Activated T-cell treated with anti-CD3 and anti-CD28 coated beads for 24 hours (primary cell): ENCODE measurements around the gene CEMIP.
A peak's percentile ranks its signal among the peaks of the same experiment; 100 is the strongest.

Experiments used
- DNase-seq: peaks from one replicate; pipeline ENCODE4 v3.0.0-alpha.2; 2020; ENCODE audit warnings: low read depth

CEMIP gene, protein sequence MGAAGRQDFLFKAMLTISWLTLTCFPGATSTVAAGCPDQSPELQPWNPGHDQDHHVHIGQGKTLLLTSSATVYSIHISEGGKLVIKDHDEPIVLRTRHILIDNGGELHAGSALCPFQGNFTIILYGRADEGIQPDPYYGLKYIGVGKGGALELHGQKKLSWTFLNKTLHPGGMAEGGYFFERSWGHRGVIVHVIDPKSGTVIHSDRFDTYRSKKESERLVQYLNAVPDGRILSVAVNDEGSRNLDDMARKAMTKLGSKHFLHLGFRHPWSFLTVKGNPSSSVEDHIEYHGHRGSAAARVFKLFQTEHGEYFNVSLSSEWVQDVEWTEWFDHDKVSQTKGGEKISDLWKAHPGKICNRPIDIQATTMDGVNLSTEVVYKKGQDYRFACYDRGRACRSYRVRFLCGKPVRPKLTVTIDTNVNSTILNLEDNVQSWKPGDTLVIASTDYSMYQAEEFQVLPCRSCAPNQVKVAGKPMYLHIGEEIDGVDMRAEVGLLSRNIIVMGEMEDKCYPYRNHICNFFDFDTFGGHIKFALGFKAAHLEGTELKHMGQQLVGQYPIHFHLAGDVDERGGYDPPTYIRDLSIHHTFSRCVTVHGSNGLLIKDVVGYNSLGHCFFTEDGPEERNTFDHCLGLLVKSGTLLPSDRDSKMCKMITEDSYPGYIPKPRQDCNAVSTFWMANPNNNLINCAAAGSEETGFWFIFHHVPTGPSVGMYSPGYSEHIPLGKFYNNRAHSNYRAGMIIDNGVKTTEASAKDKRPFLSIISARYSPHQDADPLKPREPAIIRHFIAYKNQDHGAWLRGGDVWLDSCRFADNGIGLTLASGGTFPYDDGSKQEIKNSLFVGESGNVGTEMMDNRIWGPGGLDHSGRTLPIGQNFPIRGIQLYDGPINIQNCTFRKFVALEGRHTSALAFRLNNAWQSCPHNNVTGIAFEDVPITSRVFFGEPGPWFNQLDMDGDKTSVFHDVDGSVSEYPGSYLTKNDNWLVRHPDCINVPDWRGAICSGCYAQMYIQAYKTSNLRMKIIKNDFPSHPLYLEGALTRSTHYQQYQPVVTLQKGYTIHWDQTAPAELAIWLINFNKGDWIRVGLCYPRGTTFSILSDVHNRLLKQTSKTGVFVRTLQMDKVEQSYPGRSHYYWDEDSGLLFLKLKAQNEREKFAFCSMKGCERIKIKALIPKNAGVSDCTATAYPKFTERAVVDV (N-terminal part only)

DNA sequence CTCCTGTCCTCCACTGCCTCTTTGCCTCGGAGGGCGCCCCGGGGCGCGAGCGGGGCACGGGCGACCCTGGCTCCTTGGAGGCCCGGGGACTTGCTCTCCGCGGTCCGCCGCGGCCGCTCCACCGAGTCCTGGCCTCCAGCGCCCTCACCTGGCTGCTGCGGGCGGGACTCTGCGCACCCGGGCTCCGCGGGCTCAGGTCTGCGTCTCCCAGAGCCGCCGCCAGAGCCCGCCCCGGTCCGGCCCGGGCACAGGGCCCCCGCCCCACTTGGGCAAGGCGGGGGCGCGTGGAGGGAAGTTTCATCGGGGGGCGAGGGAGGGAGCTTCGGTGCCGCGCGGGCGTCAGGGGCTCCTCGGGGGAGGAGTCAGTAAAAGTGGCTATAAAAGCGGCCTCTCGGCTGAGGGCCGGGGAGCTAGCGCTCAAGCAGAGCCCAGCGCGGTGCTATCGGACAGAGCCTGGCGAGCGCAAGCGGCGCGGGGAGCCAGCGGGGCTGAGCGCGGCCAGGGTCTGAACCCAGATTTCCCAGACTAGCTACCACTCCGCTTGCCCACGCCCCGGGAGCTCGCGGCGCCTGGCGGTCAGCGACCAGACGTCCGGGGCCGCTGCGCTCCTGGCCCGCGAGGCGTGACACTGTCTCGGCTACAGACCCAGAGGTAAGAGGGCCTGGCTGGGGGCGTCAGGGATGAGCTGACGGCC is at the start of gene CEMIP:
Gene CEMIP, plus strand, starts transcription at position 407 of the 694 bp plus-strand sequence. CDS start 94,510 bp downstream, outside the sequence.
- DNase-seq = peak; percentile 47

DNA sequence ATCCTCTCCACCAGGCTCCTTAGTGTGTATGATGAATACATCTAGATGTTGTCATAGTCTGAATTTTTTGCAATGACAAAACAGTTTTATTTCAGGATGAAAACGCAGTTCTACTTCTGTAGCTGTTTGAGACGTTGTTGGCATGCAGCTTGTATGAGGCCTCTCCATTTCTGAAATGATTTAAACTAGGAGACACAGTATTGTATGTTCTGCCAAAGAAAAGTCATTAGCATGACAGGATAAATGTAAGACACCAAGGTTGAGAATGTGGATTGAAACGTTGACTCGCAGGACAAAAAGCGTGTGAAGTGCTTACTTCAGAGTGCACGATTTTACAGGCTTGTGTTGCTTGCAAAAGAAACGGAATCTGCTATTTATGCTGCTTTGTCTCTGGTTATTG is 48.8 kb upstream of the CEMIP start:
- DNase-seq = no peak

DNA sequence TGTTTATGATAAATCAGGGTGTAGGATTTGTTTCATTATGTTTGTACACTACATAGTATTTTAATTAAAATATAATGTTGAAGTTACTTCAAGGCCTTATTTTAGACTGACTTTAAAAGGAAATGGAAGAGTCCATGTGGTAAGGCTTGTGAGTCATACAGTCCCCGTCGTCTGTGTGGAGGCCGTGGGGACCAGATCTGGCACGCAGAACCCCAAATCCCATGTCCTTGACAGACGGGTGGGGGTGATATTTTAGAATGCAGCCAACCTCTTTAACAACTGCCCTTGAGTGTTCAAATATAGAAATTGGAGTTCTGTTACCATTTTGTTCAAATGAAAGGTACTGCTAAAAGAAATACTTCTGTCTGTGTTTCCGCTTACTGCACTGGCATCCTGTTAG is 48.2 kb upstream of the CEMIP start:
- no peak for DNase-seq

DNA sequence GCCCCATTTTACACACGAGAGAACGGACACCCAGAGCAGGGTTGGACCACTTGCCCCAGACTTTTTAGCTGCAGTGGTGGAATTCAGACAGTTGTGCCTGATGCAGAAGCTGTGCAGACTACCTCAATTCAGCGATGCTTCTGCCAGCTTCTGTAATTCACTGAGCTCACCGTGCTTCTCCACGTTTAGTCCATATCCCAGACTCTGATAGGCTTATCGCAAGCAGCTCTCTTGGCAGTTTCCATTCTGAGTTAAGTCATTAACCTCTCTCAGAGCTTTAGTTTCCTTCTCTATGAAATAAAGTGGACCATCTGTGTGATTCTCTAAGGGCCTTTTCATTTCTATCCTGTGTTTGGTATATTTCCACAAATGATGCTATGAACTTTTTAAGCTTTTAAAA is 47.0 kb upstream of the CEMIP start:
- DNase-seq = no peak

DNA sequence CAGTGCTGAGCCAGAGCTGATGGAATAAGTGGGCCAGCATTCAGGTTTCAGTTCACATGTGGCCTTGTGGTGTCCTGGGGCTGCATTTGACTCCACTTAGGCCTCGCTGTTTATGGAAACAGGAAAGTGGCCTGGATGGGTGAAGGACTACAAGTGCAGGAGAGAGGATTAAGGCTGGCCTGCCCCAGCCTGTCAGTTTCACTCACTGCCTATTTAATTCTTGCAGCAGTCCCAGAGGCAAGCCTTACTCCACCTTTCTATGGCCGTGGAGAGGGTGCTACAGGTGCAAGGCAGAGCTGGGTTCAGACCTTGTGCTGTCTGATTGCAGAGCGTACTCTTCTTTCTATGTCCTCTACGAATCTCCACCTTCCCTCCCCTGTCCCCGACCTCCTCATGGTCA is 46.4 kb upstream of the CEMIP start:
- DNase-seq = no peak

DNA sequence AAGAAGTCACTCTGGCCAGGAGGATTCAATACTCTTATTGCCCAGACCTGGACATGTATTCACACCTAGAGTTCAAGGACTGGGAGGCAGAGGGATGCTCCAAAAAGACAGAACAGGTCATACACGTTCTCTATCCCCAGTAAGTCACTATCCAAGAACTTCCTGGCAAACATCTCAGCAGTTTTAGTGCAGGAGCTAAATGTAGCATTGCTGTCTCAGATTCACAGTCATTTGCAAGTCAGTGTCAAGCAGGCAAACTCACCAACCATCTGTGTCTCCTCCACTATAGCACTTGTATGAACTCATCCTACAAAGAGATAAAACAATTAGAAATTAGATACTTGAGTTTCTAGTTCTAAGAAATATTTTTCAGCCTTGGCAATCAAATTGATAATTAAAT is 45.7 kb upstream of the CEMIP start:
- no peak for DNase-seq

DNA sequence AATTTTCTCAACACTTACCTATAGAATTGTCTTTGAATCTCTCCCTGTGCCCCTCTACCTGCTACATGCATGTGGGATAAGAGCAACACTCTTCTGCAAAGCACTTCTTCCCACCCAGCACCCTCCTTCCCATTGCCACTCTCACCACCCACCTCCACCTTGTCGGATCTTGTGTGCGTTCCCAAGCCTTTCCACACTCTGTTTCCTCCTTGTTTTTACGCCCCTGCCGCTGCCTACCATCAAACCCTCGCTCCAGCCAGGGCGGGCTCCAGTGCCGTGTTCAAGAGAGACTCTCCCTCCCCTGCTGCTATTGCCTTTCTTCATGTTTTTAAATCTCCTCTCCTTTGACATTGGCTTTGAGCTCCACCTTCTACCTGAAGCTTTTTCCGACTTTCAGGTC is 43.8 kb upstream of the CEMIP start:
- DNase-seq = no peak

DNA sequence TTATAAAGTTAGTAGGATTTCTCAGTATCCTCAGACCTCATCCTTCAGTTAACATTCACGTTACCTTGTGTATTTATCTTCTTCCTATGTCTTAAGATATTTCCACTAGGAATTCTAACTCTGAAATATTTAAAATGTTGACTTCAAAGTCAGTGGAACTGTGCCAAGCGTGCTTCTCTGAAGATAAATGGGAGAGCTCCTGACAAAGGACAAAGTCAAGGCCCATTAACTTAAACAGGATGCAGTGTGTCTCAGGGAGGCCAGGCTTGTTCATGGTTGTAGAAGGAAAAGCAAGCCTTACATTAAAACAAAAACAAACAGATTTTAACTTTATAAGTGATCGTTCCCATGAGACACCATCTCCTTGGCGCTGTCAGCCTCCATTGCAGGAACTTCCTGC is 42.6 kb upstream of the CEMIP start:
- DNase-seq = no peak

DNA sequence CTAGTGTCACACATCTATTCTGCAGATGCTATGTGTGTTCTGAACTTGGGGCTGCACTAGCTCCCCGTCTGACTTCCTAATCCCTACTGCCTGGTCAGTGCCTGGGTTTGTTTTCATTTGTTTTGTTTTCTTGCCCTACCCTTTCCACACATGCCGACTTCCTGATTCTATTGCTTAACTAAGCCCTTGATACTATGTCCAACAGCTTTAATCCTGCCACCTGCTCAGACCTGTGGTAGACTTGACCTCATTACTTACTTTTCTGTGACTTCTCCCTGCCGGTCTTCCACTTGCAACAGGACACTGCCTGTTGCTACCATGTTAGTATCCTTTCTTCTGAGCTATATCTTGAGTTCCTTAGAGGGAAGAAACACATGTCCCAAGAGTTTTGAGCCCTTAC is 39.3 kb upstream of the CEMIP start:
- no peak for DNase-seq

DNA sequence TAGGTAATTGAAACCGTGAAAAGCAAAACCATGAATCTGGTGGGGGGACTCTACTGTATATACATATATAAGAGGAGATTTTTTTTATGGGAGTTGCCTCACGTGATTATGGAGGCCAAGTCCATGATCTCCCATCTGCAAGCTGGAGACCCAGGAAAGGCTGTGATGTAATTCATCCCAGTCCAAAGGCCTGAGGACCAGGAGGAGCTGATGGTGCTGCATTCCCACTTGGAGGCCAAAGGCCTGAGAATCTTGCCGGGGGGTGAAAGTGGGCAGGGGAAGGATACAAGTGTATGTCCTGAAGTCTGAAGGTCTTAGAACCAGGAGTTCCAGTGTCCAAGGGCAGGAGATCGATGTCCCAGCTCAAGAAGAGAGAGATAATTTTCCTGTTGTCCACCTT is 37.1 kb upstream of the CEMIP start:
- DNase-seq = no peak

DNA sequence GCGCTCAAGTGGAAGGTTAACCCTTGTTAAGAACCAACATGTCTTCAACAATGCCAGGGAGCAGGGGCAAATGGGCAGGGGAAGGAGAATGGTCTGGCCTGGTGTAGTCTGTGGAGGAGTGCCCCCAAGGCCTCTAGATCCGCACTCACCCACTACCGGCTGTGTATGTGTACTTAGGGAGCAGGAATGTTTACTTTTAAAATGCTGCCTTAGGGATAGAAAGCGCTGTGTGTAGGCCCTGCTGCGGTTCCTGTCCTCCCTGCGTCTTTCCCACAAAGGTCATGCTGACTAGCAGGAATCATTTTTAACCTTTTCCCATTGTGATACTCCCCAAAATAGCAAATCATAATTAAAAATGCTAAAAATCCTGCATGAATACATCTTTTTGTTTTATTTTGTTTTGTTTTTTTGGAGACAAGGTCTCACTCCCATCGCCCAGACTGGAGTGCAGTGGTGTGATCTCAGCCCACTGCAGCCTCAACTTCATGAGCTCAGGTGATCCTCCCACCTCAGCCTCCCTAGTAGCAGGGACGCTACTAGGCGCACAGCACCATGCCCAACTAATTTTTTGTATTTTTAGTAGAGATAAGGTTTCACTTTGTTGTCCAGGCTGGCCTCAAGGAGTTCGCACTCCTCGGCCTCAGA is 35.9 kb upstream of the CEMIP start:
- DNase-seq = no peak

DNA sequence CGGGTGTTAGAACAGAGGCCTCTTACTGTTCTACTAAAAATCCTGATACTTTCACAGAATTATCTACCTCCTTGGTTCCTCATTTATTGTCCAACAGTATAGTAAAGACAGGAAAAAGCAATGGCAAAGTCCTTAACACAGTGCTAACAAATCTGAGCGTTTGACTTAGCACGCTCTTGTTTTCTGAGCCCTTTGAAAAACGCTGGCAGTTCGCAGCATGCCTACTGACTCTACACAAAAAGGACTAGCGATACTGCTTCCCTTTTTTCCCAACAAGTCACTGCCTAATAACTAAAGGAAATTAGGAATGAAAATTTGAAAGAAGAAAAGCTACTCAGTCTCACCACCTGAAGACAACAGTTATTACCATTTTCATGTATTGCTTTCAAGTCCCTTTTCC is 34.8 kb upstream of the CEMIP start:
- DNase-seq = no peak

DNA sequence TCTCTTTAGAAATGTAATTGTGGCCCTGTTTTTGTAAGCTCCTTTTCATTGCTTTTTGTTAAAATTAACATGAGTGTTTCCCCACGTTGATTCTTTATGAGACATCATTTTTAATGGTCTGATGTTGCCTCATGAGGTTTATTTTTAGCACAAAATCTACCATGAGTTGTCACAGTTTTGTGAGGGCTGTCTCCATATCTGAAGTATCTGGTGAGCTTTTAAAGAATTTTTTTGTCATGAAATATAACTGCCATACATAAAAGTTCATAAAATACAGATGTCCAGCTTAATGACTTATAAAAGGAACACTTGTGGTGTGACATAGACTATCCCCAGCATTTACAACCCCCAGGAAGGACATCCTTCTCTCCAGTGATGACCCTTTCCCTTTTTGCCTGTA is 34.3 kb upstream of the CEMIP start:
- DNase-seq = no peak

DNA sequence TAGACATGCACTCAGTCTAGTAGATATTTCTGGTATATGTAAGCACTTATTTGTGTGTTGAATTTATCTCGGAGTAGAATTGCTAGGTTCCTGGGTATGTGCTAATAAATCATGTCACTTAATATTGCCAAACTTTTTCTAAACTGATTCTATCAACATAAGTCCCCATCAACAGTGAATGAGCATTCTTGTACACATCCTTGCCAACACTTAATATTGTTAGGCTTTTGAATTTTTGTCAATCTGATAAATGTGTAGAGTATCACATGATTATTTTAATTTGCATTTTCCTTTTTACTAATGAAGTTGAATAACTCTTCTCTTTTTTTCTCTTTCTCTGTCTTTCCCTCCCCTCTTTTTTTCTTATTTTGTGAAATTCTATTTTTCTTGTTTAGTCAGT is 33.3 kb upstream of the CEMIP start:
- no peak for DNase-seq

DNA sequence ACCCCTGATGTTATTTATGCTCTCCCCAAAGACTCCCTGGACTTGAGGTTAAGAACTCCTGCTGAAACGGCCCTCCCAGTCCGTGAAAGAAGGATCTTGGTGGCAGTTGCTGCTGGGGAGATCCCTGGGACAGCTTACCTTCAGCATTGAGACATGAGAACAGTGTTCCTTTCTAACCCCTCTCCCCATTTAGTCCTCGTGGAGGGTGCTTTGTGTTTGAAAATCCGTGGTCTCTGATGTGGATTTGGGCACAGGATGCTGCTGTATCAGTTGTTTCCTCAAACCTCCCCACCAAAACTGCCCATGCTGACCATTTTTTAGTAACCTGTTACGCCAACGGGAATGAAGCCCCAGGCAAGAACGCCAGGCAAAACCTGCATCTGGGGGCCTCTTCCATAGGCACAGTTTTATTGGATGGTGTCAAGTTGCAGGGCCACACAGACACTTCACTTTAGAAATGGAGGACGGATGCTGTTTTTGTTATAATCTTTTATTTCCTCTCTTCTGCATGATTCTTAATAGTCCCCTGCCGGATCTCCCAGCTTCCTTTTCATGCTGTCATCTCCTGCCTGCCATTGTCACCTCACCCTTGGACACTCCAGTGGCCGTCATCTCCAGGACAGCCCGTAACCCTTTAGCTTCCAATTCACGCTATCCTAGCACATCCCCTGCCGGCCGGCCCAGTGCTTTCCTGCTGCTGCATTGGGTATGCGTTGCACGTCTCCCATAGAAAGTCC is 31.7 kb upstream of the CEMIP start:
- DNase-seq = no peak

DNA sequence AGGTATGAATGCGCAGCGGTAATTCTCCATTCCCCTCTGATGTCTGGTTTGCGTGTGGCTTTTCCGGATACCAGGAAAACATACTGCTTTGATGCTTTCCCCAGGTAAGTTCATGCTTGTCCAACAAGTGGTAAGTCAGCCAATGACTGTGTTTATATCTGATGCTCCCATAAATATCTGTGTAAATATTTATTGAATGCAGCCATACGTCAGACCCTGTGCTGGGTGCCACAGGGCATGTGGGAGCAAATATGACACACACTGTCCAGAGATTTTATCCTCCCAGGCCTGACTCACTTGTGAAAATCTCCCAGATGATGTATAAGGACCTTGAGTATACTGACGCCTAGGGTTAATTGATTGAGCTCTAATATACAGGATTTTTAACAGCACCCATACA is 29.6 kb upstream of the CEMIP start:
- DNase-seq = no peak

DNA sequence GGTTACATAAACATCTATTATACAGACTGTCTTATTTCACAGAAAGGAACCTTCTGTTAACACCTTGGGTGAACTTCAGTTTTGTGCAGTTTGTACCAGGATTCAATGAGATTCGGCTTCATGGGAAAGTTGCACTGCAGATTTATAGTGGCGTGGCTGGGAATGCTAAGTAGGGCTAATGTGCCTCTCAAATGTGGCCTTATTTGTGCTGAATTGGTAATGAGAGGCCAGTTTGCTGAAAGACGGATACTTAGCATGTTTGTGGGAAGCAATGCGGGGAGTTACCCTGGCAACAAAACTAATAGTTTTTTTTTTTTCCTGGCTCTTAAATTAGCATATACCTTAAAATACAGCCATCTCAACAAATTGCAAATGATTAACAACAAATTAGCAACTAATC is 28.6 kb upstream of the CEMIP start:
- no peak for DNase-seq

DNA sequence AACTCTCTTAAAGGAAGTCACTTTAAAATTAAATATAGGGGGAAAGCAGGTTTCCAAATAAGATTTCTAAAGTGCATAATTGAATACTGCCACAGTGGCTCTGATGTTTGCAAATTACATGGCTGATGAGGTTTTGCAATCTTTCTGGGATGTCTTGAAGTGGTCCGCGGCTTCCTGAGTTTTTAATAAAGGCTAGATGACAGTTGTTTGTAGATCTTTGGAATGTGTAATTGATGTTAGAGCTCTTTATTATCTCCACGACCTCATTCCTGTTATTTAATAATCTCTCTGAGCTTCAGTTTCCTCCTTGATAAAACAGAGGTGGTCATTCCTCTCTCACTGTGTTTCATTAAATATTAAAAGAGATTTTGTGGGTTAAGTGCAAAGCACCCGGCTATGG is 27.0 kb upstream of the CEMIP start:
- no peak for DNase-seq

DNA sequence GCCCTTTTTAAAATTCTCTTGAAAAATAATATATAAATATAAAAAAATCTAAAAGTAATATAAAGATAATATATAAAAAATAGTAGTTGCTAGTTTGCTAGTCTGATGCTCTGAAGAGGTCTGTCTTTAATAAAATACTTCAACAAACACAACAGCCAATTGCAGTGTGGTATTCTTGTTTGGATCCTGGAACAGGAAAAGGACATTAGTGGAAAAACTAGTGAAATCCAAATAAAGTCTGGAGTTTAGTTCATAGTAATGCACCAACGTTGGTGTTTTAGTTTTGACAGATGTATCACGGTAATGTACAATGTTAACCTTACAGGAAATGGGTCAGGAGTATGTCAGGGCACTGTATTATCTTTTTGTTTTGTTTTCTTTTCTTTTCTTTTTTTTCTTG is 26.0 kb upstream of the CEMIP start:
- DNase-seq = no peak

DNA sequence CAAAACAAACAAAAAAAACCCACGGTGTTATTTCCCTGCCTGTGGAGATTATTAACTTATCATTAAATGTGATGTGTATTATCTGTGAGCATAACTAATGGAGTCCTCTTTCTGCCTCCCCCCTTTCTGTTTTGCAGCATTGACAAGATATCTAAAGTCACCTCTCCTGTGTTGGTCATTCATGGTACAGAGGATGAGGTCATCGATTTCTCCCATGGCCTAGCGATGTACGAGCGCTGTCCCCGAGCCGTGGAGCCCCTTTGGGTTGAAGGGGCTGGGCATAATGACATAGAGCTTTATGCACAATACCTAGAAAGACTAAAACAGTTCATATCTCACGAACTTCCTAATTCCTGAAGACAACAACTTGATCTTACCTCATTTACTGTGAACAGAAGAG is 25.2 kb upstream of the CEMIP start:
- DNase-seq = no peak

DNA sequence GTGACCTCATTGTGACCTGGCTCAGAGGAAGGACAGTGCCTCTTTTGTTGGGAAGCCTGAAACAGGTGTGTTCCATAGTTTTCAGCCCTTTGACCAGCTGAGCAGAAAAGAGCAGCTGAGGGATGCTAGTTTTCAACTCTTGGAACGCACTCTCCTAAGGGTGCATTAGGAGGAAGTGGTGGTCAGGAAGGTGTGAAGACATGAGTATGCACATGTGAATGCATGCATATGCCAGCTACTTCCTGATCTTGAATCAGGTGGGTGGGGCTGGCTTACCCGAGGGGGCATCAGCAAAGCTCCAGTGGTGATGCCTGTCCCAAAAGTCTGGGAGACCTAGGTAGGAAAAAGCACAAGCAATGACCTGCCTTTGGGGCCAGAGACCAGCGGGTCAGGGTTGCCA is 23.3 kb upstream of the CEMIP start:
- DNase-seq = no peak
